Tibial nerve (tissue), 4 donors: ENCODE measurements around the gene RYR1.

Source experiments
- CTCF ChIP-seq, 5 experiments: fragments of 200-600 bp in 3 of 5; fragments of 450-650 bp in 2 of 5; sonication (generic) in 3 of 5; IDR thresholded peaks; one replicate each; pipeline ENCODE4 v1.5.1; 2016 to 2019; ENCODE audit warnings: antibody characterized with exemption in 5 of 5, mild to moderate bottlenecking in 3 of 5, moderate library complexity in 2 of 5
- EP300 ChIP-seq, 2 donors: sonication (generic); formaldehyde crosslinking; IDR thresholded peaks; one replicate each; pipeline ENCODE4 v1.6.1; 2017; ENCODE audit warnings: antibody characterized with exemption in 2 of 2, mild to moderate bottlenecking in 1 of 2
- POLR2A ChIP-seq, 2 donors: fragments of 450-650 bp; IDR thresholded peaks; one replicate each; pipeline ENCODE4 v1.6.1; 2017; ENCODE audit warnings: antibody characterized with exemption in 2 of 2, mild to moderate bottlenecking in 2 of 2, moderate library complexity in 2 of 2

GRCh38 chr19:38492181-38492813 is 58.8 kb downstream of the RYR1 start:
- TF ChIP-seq CTCF (IDR thresholded peaks at IDR 0.05) (no peak), POLR2A (IDR thresholded peaks at IDR 0.05) (no peak), EP300 (IDR thresholded peaks at IDR 0.05) (no peak)
